ENCODE measurements around the gene SEZ6L2.
A peak's percentile ranks its signal among the peaks of the same experiment; 100 is the strongest.
"Not testable (repeated sequence)": the region's sequence is repeated elsewhere in the genome, so short reads cannot be mapped to it uniquely, and the experiment has no call there.

The SEZ6L2 gene

GRCh38 chr16:29842732-29843346, 56.5 kb downstream of the SEZ6L2 start:
- no peak overlapping the region for H3K4me3 ChIP-seq (ENCODE audit: low read length)
- TF ChIP-seq ZNF274 (IDR thresholded peaks at IDR 0.05; ENCODE audit: low read depth, low read length): no peak

- no peak overlapping the region for H3K4me3 ChIP-seq (ENCODE audit: low read length)
- TF ChIP-seq ZNF274 (IDR thresholded peaks at IDR 0.05; ENCODE audit: low read depth, low read length): no peak
These were observed 57.7 kb downstream of the SEZ6L2 start for GRCh38 chr16:29841631-29842030.

DNA sequence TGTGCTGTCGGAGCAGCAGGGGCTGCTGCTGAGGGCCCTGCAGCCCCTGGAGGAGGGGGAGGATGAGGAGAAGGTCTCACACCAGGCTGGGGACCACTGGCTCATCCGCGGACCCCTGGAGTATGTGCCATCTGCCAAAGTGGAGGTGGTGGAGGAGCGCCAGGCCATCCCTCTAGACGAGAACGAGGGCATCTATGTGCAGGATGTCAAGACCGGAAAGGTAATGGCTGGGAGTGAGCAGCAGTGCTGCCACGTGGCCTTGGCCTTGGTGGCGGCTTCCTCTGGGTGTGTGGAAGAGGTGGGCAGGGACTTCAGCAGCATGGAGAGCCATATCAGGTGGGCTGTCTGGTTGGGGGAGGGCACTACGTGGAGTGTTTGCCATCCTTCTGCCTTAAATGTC, 59.1 kb downstream of the SEZ6L2 start:
- no peak overlapping the region for H3K4me3 ChIP-seq (ENCODE audit: low read length)
- no peak for TF ChIP-seq ZNF274 (IDR thresholded peaks at IDR 0.05; ENCODE audit: low read depth, low read length)

- TF ChIP-seq ZNF274 (IDR thresholded peaks at IDR 0.05; ENCODE audit: low read depth, low read length): no peak
- no peak overlapping the region for H3K4me3 ChIP-seq (ENCODE audit: low read length)
These were observed 59.5 kb downstream of the SEZ6L2 start for GRCh38 chr16:29839822-29840221.

GRCh38 chr16:29837841-29838240, 61.5 kb downstream of the SEZ6L2 start:
- TF ChIP-seq ZNF274 (IDR thresholded peaks at IDR 0.05; ENCODE audit: low read depth, low read length): no peak
- no peak overlapping the region for H3K4me3 ChIP-seq (ENCODE audit: low read length)

- TF ChIP-seq ZNF274 (IDR thresholded peaks at IDR 0.05; ENCODE audit: low read depth, low read length): no peak
- no peak overlapping the region for H3K4me3 ChIP-seq (ENCODE audit: low read length)
These were observed 62.7 kb downstream of the SEZ6L2 start for GRCh38 chr16:29836623-29837022.

GRCh38 chr16:29835926-29836325, 63.4 kb downstream of the SEZ6L2 start:
- H3K4me3 ChIP-seq (ENCODE audit: low read length): no peak overlapping the region
- no peak for TF ChIP-seq ZNF274 (IDR thresholded peaks at IDR 0.05; ENCODE audit: low read depth, low read length)

GRCh38 chr16:29834079-29834478, 65.3 kb downstream of the SEZ6L2 start:
- H3K4me3 ChIP-seq (ENCODE audit: low read length): no peak overlapping the region
- TF ChIP-seq ZNF274 (IDR thresholded peaks at IDR 0.05; ENCODE audit: low read depth, low read length): no peak

DNA sequence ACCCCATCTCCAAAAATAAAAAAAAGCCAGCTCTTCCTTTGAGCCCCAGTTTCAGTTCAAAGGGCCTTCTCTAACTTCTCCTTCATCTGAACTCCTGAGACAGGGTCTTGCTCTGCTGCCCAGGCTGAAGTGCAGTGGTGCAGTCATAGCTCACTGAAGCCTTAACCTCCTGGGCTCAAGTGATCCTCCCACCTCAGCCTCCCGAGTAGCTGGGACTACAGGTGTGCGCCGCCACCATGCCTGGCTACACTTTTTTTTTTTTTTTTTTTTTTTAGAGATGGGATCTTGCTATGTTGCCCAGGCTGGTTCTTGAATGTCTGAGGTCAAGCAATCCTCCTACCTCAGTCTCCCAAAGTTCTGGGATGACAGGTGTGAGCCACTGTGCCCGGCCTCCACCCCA, 66.1 kb downstream of the SEZ6L2 start:
- H3K4me3 ChIP-seq (ENCODE audit: low read length): not testable (repeated sequence)

DNA sequence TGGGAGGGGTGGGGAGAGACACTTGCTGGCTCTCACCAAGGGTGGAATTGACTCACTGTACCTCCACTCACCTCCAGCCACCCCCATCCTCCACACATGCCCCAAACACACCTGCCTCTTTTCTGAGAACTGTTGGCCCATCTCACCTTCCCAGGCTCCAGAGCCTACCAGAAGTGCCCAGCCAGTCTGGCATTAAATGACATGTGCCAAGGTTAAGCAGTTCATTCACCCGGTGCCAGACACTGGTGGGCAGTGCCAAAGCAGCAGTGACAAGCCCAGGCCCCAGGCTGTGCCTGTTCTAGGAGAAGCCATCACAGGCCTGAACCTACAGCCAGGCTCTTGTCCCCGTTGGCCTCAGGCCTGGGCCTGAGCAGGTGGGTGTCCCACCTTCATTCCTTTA, 67.9 kb downstream of the SEZ6L2 start:
- TF ChIP-seq ZNF274 (IDR thresholded peaks at IDR 0.05; ENCODE audit: low read depth, low read length): no peak
- H3K4me3 ChIP-seq (ENCODE audit: low read length): no peak overlapping the region

- no peak overlapping the region for H3K4me3 ChIP-seq (ENCODE audit: low read length)
- TF ChIP-seq ZNF274 (IDR thresholded peaks at IDR 0.05; ENCODE audit: low read depth, low read length): no peak
These were observed 68.6 kb downstream of the SEZ6L2 start for GRCh38 chr16:29830774-29831173.

DNA sequence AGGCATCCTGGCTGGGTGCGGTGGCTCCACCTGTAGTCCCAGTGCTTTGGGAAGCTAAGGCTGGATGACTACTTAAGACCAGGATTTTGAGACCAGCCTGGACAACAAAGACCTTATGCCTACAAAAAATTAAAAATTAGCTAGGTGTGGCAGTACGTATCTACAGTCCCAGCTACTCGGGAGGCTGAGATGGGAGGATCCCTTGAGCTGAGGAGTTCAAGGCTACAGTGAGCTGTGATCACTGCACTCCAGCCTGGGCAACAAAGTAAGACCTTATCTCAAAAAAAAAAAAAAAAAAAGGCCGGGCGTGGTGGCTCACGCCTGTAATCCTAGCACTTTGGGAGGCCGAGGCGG, 73.0 kb downstream of the SEZ6L2 start:
- TF ChIP-seq ZNF274 (IDR thresholded peaks at IDR 0.05; ENCODE audit: low read depth, low read length): no peak
- H3K4me3 ChIP-seq (ENCODE audit: low read length): no peak overlapping the region

DNA sequence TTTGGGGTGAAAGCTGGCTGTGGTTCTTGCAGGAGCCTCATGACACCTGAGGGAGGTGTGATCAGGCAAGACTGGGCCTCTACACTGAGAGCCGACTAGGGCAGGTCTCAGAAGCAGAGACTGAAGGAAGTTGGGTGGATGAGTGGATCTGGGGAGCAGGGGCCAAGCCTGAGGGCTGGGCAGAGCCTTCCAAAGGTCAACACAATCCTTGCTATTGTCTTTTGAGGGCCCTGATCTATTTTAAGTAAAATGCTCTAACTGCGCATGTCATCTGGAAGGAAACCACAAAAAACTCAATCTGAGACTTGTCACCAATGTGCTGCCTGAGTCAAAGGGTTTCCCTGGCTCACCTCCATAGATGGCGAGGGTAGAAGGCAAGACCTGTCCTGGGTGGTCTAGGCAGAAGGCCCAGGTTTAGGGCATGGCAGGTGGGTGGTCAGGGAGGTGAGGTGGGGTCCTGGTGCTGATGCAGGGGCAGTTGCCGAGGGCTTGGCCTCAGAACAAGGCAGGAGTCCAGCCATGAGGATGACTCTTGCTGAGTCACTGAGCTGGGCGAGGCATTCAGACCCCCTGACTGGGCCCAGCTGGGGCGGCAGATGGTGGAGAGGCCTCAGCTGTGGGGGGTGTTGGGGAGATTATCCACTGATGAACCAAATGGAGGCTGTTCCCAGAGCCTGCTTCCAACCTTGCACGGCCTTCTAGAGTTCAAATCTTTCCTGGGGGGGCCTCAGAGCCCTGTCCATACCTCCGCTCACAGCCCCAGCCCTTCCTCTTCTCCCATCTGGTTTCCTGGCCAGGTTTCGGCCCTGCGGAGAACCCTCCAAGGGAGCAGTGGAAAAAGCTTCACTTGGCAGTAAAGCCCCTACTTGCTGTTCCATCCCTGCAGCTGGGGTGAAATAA, 74.0 kb downstream of the SEZ6L2 start:
- H3K4me3 ChIP-seq (ENCODE audit: low read length): no peak overlapping the region
- no peak for TF ChIP-seq ZNF274 (IDR thresholded peaks at IDR 0.05; ENCODE audit: low read depth, low read length)

- TF ChIP-seq ZNF274 (IDR thresholded peaks at IDR 0.05; ENCODE audit: low read depth, low read length): no peak
- H3K4me3 ChIP-seq (ENCODE audit: low read length): no peak overlapping the region
These were observed 74.7 kb downstream of the SEZ6L2 start for GRCh38 chr16:29824589-29825144.

DNA sequence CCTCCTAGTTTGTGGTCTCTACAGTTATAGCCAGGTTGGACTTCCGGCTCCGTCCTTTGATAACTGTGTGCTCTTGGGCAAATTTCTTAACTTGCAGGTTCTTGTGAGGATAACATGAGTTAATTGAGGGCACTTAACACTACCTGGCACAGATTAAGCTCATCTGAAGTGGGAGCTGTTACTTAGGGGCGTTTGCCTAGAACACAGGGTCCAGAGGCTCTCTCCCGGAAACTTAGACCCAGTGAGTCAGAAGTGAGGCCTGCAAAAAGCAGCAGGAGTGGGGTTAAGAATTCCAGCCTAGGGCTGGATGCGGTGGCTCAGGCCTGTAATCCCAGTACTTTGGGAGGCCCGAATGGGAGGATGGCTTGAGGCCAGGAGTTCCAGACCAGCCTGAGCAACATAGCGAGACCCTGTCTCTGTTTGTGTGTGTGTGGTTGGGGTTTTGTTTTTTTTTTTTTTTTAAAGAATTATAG, 77.7 kb downstream of the SEZ6L2 start:
- TF ChIP-seq ZNF274 (IDR thresholded peaks at IDR 0.05; ENCODE audit: low read depth, low read length): no peak
- H3K4me3 ChIP-seq (ENCODE audit: low read length): peak overlapping the region; percentile 71; the same call in 1 of the 2 replicates
